NCI-H748 (cell line): Measurements from ENCODE around the gene PAK2.
A peak's percentile ranks its signal among the peaks of the same experiment; 100 is the strongest.
"Not testable (repeated sequence)": the region's sequence is repeated elsewhere in the genome, so short reads cannot be mapped to it uniquely, and the experiment has no call there.

Source experiments
- DNase-seq: peaks from one replicate; lab custom pipeline; 2025; ENCODE audit not compliant: unreplicated experiment; lab: John Stamatoyannopoulos, UW

PAK2 gene

GRCh38 chr3:196739671-196740480 is at the start of gene PAK2:
Gene PAK2 (plus strand): TSS chr3:196739857. CDS start chr3:196782647, 42,790 bp downstream.
- DNase-seq = peak; percentile 84

- no peak for DNase-seq
Observed at GRCh38 chr3:196689941-196690660, 49.6 kb upstream of the PAK2 start.

DNA sequence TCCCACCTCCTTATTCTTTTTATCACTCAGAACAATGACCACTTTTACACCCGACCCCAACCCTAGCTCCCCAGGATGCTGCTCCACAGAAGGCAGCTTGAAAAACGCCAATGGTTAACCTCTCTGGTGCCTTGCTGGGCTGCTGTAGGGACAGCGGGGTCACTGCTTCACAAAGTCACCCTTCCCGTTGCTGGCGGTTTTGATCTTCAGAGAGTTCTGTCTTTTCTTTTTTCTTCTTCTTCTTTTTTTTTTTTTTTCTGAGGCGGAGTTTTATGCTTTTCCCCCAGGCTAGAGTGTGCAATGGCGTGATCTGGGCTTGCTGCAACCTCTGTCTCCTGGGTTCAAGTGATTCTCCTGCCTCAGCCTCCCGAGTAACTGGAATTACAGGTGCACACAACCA is 48.3 kb upstream of the PAK2 start:
- no peak for DNase-seq

GRCh38 chr3:196694202-196694638 is 45.4 kb upstream of the PAK2 start:
- no peak for DNase-seq

DNA sequence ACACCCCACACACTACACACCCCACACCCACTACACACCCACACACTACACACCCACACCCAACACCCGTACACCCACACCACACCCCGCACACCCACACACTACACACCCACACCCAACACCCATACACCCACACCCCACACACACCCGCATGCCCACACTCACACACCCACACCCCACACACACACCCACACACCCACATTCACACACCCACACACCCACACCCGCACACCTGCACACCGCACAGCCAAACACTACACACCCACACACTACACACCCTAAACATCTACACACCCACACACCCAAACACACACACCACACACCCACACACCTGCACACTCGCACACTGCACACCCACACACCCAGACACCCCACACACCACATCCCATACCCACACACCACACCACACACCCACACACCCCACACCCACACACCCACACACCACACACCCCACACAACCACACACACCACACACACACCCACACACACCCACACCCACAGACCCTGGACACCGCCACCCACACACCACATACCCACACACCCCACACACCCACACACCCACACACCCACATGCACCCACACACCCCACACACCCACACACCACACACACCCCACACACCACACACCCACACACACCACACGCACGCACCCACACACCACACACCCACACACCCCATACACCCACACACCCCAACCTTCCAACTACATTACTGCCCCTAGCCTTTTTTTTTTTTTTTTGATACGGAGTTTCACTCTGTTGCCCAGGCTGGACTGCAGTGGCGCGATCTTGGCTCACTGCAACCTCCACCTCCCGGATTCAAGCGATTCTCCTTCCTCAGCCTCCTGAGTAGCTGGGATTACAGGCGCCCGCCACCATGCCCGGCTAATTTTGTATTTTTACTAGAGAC is 44.5 kb upstream of the PAK2 start:
- DNase-seq = no peak

GRCh38 chr3:196695849-196696226 is 43.8 kb upstream of the PAK2 start:
- no peak for DNase-seq

DNA sequence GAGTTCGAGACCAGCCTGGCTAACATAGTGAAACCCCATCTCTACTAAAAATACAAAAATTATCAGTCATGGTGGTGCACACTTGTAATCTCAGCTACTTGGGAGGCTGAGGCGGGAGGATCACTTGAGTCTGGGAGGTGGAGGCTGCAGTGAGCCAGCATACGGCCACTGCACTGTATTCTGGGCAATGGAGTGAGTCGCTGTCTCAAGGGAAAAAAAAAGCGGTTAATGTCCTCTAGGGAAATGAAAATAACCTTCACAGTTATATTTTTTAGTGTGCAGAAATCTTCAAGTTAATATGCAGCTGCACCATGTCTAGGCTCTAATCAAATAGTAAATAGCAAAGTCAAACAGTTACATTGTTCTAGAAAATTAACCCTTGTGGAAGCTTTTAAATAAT is 42.4 kb upstream of the PAK2 start:
- DNase-seq = no peak

GRCh38 chr3:196699749-196700148 is 39.9 kb upstream of the PAK2 start:
- DNase-seq = no peak

GRCh38 chr3:196700801-196701200 is 38.9 kb upstream of the PAK2 start:
- DNase-seq = no peak

DNA sequence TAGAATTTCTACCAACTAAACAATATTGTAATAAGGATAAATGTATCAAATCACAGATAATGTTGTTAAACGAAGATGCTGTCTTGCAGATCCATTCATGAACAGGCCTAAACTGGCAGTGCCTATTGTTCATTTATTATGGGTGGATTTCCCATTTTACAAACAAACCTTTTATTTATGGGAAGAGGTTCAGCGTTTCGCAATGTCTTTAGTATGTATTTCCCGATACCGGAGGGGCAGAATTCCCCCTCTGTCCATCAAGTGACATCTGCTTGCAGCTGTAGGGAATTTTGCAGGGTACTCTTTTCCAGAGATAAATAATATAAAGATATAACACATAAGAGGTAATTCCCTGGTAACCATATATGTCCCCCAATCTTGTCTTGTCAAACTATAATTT is 33.3 kb upstream of the PAK2 start:
- no peak for DNase-seq

DNA sequence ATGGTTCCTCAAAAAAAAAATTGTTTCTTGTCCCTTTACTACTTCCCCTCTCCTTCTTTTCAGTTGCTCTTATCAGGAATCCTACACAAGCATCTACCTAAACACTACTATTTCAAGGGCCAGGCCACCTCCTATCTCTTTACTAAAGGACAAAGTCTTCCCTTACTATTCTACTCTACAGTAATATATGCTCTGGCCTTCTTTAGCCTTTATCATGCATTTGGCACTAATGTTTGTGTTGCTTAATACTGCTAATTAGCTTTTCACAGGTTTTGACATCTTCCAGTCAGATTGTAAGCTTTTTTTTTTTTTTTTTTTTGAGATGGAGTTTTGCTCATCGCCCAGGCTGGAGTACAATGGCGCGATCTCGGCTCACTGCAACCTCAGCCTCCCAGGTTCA is 32.9 kb upstream of the PAK2 start:
- no peak for DNase-seq

GRCh38 chr3:196707566-196707965 is 32.1 kb upstream of the PAK2 start:
- no peak for DNase-seq

- DNase-seq = no peak
Observed at GRCh38 chr3:196708467-196708866, 31.2 kb upstream of the PAK2 start.

GRCh38 chr3:196711838-196712513 is 27.7 kb upstream of the PAK2 start, which contains the start of the genes CEP19 and PIGX:
Gene CEP19 (minus strand): TSS chr3:196712250. CDS start chr3:196708657, 3,593 bp downstream.
Gene PIGX (plus strand): TSS chr3:196712377.
- DNase-seq = peak; percentile 79

DNA sequence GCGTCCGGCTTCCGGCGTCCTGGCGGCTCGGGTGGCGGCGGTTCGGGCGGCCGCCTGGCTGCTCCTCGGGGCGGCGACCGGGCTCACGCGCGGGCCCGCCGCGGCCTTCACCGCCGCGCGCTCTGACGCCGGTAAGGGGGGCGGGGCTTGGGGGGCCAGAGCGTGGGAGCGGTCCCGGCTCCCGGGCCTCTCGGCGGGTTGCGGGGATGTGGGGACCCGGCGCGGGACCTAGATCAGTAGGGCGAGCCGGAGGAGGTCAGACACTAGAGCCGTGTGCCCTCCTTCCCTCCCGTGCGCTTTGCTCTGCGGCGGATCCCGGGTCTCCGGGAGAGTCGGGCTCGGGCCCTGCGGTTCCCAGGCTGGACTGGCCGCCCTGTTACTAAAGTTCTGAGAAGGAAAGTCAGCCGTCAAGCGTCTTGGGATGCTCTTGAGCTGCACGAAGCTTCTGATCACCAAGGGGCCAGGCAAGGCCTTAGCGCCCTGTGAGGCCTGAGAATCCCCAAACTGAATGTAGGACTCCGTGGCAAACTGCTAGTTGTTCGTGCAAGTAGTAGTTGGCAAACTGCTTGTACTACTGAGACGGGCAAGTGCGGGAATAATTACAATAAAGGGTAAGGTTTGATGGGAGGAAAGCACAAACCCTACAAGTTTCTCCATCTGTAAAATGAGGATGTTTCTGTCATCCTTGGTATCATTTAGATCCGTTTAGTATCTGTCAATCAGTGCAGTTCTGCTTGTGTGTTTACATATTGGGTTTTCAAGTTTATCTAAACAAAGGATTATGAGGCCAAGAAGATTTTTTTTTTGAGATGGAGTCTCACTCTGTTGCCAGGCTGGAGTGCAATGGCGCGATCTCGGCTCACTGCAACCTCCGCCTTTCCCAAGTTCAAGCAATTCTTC is 26.9 kb upstream of the PAK2 start:
- peak; percentile 75 for DNase-seq

DNA sequence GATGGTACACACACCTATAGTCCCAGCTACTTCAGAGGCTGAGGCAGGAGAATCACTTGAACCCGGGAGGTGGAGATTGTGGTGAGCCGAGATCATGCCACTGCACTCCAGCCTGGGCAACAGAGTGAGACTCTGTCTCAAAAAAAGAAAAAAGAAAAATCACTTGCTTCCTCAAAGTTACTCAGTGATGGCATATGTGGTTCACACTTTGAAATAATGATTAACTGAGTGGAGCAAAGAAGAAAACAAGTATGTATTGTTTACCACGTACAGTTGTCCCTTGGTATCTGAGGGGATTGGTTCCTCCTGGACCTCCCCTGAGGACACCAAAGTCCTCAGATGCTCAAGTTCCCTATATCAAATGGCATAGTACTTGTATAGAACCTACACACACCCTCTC is 22.5 kb upstream of the PAK2 start:
- not testable (repeated sequence) for DNase-seq

GRCh38 chr3:196721097-196721496 is 18.6 kb upstream of the PAK2 start:
- no peak for DNase-seq

GRCh38 chr3:196726788-196727675 is 12.6 kb upstream of the PAK2 start:
- no peak for DNase-seq

DNA sequence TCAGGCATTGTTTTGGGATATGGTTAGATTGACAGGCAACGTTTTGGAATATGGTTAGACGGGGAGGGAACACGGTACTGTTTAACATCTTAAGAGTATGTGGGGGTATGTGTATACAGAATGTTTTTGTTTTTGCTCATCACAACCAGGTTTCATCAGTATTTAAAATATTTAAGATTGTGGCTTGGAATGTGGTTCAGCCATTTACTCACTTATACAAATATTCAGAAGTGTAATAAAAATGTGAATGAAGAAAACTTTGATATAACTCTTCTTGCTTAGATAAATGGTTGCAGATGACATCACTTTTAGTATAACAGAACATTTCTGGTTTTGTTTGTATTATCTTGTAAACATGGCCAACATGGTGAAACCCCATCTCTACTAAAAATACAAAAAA is 3.9 kb upstream of the PAK2 start:
- DNase-seq = no peak
